SKM-1 treated with dmso at 0.1 percent for 144 hours (cell line): ENCODE measurements around the gene NACC1.
"Not testable (repeated sequence)": the region's sequence is repeated elsewhere in the genome, so short reads cannot be mapped to it uniquely, and the experiment has no call there.

Experiments used
- DNase-seq: peaks from one replicate; lab custom pipeline; 2025; ENCODE audit not compliant: unreplicated experiment; lab: John Stamatoyannopoulos, UW

Gene NACC1

DNA sequence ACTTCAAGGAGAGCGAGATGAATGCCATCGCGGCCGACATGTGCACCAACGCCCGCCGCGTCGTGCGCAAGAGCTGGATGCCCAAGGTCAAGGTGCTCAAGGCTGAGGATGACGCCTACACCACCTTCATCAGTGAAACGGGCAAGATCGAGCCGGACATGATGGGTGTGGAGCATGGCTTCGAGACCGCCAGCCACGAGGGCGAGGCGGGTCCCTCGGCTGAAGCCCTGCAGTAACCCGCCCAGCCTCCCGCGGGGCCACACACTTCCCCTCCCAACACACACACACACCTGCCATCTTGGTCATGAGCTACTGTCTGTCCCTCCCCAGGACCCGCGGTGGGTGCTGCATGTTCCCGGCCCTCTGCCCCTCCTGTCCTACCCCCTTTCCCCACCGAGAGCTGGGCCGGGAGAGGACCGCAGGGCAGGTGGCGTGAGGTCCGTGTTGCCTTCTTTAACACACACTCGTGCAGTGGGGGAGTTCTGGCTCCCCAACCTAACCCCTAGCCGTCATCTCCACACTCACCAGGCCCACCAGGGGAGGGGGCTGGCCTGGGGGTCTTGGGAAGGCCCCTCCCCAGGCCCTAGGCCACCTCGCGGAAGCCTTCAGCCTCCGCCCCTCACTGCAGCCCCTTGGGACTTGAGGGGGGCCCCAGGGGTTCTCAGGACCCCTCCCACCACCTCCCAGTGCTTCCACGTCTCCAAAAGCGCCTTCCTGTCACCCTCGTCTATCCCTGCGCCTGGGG is 20.3 kb downstream of the NACC1 start:
- DNase-seq: no peak

DNA sequence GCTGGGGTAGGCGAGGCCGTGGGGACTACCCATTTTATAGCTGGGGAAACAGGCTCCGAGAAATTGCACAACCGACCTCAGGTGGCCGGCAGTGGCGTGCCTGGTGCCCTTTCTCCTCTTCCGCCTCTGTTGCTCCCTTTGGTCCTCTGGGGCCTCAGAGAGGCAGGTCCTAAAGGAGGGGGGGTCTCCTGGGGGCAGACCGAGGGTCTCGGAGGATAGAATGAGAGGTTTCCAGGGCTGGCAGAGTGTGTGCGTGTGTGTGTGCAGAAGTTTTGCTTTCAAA is 20.8 kb downstream of the NACC1 start:
- DNase-seq: no peak

- no peak for DNase-seq
Measured at GRCh38 chr19:13139633-13140311, 21.7 kb downstream of the NACC1 start.

DNA sequence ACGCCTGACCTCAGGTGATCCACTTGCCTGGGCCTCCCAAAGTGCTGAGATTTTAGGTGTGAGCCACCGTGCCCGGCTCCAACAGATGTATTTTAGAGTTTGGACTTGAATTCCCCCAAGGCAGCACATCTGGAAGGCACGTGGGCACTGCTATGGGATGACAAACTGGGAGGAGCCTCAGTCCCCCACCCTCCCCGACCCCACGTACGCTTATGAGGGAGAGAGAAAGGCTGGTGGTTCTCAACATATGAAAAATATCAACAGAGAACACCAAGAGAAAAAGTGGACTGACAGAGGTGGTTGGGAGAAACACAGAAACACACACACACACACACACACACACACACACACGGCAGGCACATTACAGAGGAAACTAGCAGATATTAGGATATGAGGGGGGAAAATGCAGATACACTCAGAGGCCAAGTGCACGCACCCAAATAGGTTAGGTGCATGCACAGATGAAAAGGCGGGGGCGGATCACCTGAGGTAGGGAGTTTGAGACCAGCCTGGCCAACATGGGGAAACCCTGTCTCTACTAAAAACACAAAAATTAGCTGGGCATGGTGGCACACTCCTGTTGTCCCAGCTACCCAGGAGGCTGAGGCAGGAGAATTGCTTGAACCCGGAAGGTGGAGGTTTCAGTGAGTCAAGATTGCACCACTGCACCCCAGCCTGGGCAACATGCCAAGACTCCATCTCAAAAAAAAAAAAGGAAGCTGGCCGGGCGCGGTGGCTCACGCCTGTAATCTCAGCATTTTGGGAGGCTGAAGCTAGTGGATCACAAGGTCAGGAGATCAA is 28.9 kb downstream of the NACC1 start:
- peak; percentile 68 for DNase-seq

DNA sequence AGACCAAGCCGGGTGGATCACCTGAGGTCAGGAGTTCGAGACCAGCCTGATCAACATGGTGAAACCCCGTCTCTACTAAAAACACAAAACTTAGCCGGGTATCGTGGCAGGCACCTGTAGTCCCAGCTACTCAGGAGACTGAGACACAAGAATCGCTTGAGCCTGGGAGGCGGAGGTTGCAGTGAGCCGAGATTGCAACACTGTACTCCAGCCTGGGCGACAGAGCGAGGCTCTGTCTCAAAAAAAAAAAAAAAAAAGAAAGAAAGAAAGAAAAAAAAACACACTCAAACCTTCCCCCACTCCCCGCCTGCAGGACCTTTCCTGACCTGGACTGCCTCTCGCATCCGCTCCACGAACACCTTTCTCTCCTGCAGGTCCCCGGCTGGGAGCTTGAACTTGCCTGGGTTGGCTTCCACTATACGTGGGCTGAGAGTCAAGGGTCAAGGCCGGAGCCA is 31.1 kb downstream of the NACC1 start:
- DNase-seq: not testable (repeated sequence)

DNA sequence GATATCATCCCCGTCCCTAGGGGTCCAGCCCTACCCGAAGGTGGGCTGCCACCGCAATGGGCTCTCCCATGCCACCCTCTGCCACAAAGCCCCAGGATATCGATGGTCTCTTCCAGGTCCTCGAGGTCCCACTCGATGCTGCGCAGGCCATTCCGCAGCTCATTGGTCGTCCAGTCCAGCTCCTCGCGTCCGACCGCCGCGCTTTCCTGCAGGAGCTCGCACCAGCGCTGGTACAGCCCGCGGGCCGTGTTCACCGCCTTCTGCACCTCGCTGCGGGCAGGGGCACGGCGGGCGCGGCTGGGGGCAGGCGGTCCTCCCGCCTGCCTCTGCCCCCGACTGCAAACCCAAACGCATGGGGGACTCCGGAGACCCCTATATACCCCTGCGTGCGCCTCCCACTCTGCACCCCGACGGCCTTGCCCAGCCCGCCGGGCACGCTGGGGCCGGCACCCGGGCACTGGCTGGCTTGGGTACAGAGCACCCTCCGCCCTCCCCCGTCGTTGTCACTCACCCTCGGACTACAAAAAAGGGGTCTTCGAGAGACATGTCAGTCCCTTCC is 31.6 kb downstream of the NACC1 start:
- no peak for DNase-seq

DNA sequence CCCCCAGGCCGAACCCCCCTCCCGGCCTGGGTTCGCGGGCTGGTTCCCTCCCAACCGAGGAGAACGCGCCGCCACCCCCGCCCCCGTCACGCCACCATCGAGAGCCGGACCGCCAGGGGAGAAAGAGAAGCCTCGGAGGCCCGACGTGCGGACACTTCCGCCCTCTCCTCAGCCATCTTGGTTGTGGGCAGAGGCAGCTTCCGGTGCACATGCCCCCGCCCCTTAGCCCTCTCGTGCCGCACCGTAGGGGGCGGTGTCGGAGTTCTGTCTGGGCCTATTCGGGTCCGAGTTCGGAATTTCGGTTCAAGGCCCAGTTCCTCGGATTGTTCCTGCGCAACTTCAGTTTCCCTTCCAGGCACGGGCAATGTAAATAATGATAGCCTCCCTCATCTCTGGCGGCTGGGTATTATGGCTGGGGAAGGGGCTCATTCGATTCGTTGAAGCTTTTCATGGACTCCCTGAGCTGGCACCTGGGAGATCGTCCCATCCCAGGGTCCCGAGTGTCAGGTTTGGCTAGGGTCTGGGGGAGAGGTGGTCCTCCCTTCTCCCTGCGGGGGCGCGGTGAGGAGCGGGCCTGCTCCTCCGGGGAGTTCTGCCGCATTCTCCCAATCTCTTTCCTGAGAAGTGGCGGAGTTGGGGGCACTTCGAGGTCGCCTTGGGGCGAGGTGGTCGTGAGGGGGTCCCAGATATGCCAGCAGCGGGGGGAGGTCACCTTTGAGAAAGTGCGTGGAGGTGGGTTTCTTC is 32.3 kb downstream of the NACC1 start, which contains the start of the genes IER2 and STX10:
TSS of gene IER2 (plus strand) at position 225 of the 744 bp plus-strand sequence. CDS start 2,776 bp downstream, outside the sequence.
TSS of gene STX10 (minus strand) at position 189 of the 744 bp plus-strand sequence. CDS start 202 bp downstream, outside the sequence.
- DNase-seq: peak; percentile 92

DNA sequence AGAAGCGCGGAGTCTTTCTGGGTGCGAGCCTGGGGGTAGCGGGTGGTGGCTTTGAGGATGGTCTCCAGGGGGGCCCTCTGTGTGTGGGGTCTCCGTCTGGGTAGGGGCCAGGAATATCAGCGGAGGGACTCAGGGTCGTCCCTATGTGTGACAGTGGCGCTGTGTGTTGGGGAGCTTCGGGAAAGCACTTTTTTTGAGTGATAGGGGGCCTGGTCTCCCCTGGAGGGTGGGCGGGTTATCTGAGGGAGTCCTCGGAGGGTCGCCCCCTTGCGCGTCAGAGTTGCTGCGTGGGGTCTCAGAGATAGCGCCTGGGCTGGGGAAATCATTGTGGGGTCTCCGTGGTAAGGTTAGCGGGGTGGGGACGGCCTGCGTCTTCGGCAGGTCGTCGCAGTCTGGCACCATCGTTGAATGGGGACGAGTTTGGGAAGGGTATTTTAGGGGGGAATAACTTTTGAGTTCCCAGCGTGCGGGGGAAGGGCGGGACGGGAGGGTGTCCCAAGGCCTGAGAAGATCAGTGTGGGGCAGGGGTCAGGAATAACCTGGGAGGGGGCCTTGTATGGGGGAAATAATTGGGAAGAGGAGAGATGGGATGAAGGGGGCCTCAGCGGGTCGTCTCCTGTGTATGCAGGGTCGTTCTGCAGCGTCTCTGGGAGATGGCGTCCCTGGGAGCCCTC is 33.0 kb downstream of the NACC1 start:
- DNase-seq: no peak

DNA sequence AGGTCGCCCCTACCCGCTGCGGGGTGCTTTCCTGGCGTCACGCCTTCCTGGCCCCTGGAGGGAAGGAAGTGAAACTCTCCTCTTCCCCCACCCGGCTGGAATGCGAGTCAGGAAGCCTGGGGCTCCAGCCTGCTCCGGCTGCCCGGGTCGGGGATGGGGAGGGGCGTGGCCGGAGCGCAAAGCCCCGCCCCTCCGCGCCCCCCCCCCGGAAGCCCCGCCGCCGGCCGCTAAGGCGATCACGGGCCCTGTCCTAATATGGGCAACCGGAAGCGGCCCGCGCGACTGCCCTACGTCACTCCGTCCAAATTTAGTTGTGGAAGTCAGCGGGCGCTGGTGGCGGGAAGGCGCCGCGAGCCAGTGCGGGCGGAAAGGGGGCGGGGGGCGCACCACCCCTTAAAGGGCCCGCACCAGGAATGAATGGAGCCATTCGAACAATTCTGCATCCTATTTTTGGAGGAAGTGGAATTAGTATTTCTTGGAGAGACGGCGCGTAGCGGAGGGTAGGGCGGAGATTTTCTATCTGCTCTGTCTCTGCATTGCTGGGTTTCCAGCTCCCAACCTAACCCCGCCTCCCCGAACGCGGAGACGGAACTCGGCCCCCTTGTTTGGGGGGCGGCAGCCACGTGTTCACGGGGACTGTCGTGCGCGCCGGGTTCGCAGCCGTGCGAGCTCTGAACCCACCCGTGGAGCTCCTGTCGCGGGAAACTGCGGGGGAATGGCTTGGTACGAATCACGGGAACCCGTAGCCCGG is 33.7 kb downstream of the NACC1 start:
- DNase-seq: peak; percentile 94

- no peak for DNase-seq
Measured at GRCh38 chr19:13152356-13152973, 34.4 kb downstream of the NACC1 start.

DNA sequence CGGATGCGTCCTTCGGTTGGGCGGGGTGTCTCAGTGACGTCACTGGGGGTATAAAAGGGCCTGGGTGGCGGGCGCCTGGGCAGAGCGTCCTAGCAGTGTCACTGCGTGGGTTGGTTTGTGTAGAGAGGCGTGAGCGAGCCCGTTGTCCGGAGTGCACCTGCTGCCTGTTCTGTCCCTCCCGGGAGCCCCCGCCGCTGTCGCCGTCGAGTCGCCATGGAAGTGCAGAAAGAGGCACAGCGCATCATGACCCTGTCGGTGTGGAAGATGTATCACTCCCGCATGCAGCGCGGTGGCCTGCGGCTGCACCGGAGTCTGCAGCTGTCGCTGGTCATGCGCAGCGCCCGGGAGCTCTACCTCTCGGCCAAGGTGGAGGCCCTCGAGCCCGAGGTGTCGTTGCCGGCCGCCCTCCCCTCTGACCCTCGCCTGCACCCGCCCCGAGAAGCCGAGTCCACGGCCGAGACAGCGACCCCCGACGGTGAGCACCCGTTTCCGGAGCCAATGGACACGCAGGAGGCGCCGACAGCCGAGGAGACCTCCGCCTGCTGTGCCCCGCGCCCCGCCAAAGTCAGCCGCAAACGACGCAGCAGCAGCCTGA is 35.0 kb downstream of the NACC1 start:
- DNase-seq: peak; percentile 85

GRCh38 chr19:13153569-13154240 is 35.6 kb downstream of the NACC1 start:
- no peak for DNase-seq

- DNase-seq: peak; percentile 57
Measured at GRCh38 chr19:13154241-13154778, 36.2 kb downstream of the NACC1 start.

- no peak for DNase-seq
Measured at GRCh38 chr19:13154911-13155471, 36.9 kb downstream of the NACC1 start.

- peak; percentile 58 for DNase-seq
Measured at GRCh38 chr19:13155472-13156359, 37.7 kb downstream of the NACC1 start.

DNA sequence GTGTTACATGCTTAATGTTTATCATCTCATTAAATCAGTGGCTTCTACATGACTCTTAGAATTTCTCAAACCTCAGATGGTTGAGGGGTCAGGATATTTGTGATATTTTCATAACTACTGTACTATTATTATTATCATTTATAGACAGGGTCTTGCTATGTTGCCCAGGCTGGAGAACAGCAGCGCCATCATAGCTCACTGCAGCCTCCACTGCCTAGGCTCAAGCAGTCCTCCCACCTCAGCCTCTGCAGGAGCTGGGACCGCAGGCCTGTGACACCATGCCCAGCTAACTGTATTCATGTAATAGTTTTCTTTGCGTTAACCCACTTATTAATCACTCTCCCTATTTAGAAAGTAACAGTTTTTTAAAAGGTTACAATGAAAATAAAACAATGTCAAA is 41.6 kb downstream of the NACC1 start:
- DNase-seq: no peak
